HG03442 (cell line): ENCODE data around the gene SMAD7.

Experiments
- ATAC-seq: cut with Tn5 transposase; IDR thresholded peaks from one replicate; pipeline ENCODE4 v1.9.1; 2021; ENCODE audit warnings: mild to moderate bottlenecking, moderate library complexity; ENCODE audit not compliant: unreplicated experiment

Gene SMAD7

GRCh38 chr18:48961547-48961946 is 10.8 kb upstream of the SMAD7 start:
- no peak for ATAC-seq

- no peak for ATAC-seq
Measured at GRCh38 chr18:48959921-48960920, 9.5 kb upstream of the SMAD7 start.

DNA sequence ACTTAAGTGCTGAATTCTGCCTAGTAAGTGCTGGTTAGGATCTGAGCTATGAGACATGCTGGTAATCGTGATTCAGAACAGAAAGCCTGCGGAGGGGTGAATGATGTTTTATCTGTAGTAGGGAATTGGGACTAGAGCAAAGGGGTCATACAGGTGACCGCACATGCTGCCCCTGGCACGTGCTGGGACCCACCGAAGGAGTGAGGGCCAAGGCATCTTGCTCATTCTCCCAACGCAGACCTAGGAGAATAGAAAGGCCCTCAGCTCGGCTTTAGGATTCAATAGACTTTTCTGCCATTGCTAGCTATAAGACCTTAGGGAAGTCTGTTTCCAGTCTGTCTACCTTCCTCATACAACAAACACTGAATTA is 8.8 kb upstream of the SMAD7 start:
- ATAC-seq, result no peak

DNA sequence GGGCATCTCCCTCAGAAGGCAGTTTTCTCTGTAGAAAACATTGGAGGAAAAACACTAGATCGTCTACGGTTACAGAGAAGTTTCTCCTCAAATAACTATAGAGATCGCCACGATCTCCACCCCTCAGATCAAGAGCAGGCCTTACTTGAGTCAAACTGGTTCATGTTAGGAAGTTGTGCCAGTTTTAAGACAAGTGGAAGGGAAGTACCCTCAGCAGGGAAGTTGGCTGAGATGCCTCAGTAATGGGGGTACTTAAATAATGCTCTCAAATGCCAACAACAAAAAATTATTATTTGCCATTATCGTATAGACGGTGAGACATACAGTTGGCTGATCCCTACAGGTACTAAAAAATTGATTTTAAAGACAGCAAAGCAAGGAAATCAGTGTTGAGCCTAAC is 8.2 kb upstream of the SMAD7 start:
- ATAC-seq, result no peak

GRCh38 chr18:48957616-48958015 is 6.9 kb upstream of the SMAD7 start:
- no peak for ATAC-seq

DNA sequence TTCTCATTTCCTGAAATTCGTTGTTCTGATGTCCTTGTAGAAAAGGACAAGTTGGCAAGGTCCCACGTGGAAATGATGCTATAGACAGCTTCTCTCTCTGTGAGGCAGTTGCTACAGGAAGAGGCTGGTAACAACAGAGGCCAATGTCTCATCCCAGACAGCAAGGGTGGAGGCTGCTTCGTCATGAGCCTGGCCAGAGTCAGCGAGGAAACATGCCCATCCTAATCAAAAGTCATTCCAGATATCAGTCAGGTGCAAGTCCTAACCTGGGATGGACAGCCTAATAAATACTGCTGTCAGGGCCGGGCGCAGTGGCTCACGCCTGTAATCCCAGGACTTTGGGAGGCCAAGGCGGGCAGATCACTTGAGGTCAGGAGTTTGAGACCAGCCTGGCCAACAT is 6.4 kb upstream of the SMAD7 start:
- ATAC-seq, result no peak

DNA sequence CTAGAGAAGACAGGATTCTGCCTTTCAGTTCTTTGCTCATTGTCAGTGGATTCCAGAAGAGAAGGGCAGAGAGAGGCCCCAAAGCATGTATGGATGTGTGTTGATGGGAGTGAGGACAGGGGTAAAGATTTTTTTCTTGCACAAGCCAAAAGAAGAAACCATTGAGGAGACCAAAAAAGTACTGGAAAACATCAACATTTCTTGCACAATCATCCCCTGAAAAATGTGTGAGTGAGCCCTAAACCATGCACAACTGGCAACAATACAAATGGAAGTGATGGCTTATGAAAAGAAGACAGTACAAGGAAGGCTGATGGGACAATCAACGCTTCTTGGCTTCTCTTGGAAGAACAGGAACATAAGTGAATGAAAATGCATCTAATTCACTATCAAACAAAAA is 5.6 kb upstream of the SMAD7 start:
- no peak for ATAC-seq

DNA sequence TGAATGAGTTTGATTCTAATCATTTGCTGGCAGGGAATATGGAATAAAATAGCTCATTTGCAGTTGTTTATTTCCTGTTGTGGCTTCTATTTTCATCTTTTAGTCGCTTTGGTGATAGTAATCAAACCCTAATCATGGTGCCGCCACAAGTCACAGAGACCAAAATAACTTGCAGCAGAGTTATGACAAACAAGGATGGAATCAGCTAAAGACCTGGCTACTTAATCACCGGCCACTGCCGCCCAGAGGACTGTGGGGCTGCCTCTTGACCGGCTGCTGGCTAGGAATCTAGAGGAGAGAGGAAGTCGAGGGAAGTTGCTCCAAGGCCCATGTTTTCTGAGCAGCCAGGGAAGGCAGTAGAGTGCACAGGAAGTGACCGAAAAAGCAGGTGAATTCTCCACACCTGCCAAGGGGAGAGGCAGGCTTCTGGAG is 5.1 kb upstream of the SMAD7 start:
- no peak for ATAC-seq

DNA sequence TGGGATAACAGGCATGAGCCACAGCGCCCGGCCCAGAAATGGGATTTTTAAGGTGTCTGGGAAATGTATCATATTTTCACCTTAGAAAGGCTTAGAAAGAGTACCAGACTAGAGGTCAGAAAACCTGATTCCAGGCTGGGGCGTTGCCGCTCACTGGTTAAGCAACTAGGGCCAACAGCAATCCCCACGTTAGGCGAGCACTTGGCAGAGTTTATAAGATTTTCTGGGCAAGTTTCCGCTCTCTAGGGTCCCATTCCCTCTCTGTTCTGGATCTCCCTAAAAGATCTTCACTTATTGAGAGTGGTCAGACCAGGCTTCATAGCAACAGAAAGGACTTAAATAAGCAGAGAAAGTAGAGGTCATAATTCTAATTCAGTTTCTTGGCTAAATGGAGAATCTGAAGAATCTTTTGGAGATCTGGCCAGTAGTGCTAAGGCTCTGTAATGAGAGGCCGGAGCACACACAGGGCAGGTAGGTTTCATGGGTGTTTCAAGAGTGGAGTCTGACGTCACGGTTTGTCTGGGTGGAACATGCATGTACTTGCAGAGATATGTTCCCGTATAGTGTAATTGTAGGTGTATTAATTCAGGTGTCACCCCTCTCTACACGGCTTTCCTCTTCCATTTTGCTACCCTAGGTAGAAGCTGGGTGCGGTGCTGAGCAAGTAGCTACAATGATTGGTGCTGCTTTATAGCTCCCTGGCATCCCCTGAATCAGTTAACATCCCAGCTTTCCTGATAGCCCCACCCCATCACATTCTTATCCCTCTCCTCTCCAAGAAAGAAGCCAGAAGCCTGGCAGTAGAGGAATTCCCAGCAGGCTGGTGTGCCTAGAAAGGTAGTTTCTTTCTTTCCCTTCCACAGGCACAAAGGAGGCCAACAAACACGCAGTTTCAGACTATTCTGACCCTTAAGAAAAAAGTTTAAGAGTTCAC is 4.4 kb upstream of the SMAD7 start:
- ATAC-seq, result no peak

- ATAC-seq, result no peak
Measured at GRCh38 chr18:48953104-48953706, 2.4 kb upstream of the SMAD7 start.

DNA sequence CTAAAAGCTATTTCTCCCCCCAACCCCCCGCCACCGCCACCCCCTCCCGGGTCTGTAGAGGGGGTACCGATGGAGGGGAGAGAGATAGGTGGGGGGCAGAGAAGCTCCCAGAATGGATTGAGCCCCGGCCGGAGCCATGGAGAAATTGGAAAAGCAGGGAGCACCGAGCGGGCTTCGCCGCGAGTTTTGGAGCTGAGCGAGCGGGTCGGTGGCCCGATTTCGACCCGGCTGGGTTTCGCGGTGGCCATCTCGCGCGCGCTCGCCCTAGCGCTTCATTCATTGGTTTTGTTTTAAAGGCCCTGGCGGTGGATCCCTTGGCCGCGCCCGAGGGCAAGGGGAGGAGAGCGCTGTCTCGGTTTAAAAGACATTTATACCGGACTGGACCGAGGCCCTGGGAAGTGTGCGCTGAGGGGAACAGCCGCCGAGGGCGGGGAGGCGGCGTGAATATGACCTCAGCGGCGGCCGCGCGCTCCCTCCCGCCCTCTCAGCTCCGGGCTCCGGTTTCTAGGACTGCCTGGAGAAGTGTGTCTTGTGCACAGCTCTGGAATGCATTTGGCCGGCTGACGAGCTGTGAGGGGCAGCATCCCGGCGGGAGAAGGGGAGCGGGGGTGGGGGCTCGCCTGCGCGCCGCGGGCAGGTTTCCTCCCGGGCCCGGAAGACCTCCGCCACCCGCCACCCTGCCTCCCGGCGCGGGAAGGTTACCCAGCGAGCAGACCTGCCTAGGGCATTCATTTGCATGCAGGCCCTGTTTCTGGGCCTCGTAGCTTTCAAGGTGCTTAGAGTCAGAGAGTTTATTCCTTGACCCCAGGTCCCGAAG is 1.7 kb upstream of the SMAD7 start:
- peak; percentile 36 for ATAC-seq

GRCh38 chr18:48951448-48952286 is 902 bp upstream of the SMAD7 start:
- ATAC-seq, result peak; percentile 34

GRCh38 chr18:48949606-48950535 is 894 bp downstream of the SMAD7 start:
- no peak for ATAC-seq

DNA sequence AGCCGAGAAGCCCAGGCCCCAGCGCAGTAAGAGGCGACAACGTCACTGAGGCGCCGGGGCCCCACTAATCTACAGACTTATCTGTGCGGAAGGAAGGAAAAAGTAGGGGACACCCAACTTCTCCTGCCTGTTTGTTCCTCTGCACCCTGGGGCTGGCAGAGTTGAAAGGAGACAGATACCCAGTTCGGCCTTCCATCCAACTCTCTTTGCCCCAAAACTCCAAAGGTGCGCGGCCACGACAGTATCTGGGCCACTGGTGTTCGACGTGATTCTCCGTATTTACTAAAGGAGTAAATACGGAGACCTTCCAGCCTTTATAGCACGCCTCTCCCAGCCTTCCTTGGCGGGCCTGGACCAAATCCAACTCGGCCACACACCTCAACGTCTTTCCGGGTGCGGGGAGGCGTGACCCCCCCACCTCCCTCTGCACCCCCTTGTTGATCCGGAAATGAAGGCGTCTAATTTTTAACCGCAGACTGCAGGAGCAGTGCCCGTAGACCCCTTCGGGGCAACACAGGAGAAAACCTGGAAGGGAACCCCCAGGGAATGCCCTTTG is 1.6 kb downstream of the SMAD7 start:
- no peak for ATAC-seq

DNA sequence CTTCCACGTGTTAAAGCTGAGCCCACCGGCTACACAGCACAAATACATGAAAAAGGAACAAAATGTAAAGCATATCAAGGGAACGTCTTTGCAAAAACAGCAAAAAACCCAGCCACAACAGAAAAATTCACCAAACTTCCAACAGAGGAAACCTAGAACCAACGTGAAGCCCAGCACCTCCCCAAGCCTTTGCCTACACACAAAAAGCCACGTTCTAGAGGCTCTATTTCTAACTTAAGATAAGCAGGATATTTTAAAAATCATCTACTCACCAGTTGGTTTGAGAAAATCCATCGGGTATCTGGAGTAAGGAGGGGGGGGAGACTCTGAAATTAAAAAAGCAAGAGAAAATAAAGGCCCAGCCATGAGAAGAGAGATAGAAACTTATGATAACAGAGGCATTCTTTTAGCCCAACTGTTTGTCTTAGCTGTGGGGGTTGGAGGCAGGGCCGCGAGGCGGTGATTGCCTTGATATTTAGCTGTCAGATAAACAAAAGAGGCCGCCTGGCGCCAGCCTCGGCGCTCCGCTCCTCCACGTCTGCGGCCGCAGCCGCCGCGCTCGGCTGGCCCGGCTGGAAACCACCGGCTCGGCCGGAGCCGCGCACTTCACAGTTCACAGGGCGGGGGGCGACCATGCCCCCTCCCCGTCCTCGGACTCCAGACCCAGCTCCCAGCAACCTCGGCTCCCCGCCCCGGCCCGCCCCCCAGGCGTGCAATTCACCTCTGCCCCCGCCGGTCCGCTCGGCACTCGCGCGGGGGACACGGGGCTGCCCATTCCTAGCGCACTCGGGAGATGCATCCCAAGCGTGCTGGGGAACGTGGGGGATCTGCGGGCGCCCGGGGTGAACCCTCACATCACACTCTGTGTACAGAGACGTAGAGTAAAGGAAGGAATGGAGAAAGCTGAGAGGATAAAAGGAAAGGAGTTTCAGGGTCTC is 2.4 kb downstream of the SMAD7 start:
- no peak for ATAC-seq

DNA sequence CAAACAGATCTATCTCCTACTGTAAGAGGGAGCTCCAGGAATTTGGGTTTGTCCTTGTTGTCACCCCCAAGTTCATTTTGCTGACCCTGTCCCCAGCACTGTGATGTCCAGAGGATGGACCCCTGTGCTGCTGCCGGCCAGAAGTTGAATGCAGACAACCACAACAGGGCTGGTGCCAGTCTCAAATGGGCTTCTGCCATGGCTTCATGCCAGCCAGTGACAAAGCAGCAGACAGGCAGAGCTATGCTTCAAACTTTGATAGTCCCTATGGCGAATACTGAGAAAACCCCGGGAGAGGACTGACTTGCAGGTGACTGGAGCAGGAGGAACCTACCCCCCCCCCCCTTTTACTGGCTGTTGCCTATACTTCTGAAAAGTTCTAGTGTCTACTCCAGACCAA is 3.2 kb downstream of the SMAD7 start:
- ATAC-seq, result no peak

- ATAC-seq, result no peak
Measured at GRCh38 chr18:48947092-48947491, 3.7 kb downstream of the SMAD7 start.
